Heart left ventricle (tissue), 13 donors: ENCODE measurements around the gene MEGF9.

Source experiments
- POLR2A ChIP-seq, 2 donors: fragments of 450-650 bp; IDR thresholded peaks; one replicate each; pipeline ENCODE4 v1.6.1; 2017; ENCODE audit warnings: antibody characterized with exemption in 2 of 2, mild to moderate bottlenecking in 2 of 2, moderate library complexity in 2 of 2
- TF ChIP-seq, protein P1 (sequence below), 12 donors: fragments of 200-600 bp; sonication (generic) in 4 of 12; IDR thresholded peaks; one replicate each; pipeline versions ENCODE4 v1.5.0 to v1.8.0; 2018 to 2022; ENCODE audit warnings: antibody characterized with exemption in 12 of 12, mild to moderate bottlenecking in 5 of 12
- donor health status: ischemic (EF 13 %, LVEDD 7.1; RV severe dilation, severe dysfunction).
- donor health status: DM: no; HTN: yes; CAD: no.
- donor health status: DM: no; HTN: no; CAD: no.
- donor health status: ischemic (EF 25% LVEDD 6.9; RV normal size, moderate dysfunction).
- donor health status: ischemic (EF 25% LVEDD 5.7; RV mildly dilated, moderate dysfunction).
- donor health status: ischemic (EF 35%, LVEDD 5.7; RV mildly dilated, moderate dysfunction).
- donor health status: nonischemic (EF 11% LVEDD 7.7; RV severe dilation, severe dysfunction).
- donor health status: DM: yes; HTN: yes; CAD: no.
- donor health status: PGD.
- donor health status: ischemic (EF 29% LVEDD 5.4; RV normal size, mild dysfunction).
- donor health status: nonischemic (EF 23%, LVEDD 6.1; RV moderate dilation, normal function).

DNA sequence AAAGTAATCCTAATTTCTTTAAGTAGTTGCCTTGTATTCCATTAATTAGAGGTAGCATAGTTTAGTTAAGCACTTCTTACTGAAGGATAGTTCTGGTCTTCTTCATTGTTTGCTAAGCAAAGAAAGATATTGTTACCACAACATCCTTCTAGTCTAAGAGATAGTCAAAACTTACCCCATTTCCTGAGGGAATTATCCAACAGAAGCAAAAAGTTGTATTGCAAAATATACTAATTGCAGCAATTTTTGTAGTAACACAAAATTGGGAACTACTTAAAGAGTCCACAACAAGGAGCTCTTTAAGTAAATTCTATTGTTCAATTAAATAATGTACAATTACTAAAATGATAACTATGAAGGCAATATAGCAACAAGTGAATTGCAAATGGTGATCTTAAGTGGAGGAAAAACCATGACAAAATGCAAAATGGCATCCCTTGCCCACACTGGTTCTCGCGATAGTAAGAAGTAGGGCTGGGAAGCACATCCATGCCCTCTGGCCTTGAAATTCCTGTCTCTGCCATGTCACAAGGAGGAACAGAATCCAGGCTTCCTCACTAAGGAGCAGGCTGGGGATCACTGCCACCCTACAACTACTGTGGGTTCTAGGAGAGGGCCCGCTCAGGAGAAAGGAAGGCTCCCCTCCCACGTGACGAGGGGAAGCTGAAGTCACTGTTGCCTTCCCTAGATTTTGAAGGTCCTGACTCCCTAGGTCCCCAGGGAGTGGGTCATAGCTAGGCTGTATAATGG is 23.3 kb upstream of the MEGF9 start:
- TF ChIP-seq, protein P1, sequence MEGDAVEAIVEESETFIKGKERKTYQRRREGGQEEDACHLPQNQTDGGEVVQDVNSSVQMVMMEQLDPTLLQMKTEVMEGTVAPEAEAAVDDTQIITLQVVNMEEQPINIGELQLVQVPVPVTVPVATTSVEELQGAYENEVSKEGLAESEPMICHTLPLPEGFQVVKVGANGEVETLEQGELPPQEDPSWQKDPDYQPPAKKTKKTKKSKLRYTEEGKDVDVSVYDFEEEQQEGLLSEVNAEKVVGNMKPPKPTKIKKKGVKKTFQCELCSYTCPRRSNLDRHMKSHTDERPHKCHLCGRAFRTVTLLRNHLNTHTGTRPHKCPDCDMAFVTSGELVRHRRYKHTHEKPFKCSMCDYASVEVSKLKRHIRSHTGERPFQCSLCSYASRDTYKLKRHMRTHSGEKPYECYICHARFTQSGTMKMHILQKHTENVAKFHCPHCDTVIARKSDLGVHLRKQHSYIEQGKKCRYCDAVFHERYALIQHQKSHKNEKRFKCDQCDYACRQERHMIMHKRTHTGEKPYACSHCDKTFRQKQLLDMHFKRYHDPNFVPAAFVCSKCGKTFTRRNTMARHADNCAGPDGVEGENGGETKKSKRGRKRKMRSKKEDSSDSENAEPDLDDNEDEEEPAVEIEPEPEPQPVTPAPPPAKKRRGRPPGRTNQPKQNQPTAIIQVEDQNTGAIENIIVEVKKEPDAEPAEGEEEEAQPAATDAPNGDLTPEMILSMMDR (IDR thresholded peaks at IDR 0.05) = no peak
- TF ChIP-seq POLR2A (IDR thresholded peaks at IDR 0.05) = no peak
